GM19328 (cell line): Measurements from ENCODE around the gene PNN.
"Not testable (repeated sequence)": the region's sequence is repeated elsewhere in the genome, so short reads cannot be mapped to it uniquely, and the experiment has no call there.

Experiments
- ATAC-seq: cut with Tn5 transposase; IDR thresholded peaks from one replicate; pipeline ENCODE4 v1.9.1; 2021; ENCODE audit warnings: mild to moderate bottlenecking, moderate library complexity; ENCODE audit not compliant: unreplicated experiment

PNN gene

DNA sequence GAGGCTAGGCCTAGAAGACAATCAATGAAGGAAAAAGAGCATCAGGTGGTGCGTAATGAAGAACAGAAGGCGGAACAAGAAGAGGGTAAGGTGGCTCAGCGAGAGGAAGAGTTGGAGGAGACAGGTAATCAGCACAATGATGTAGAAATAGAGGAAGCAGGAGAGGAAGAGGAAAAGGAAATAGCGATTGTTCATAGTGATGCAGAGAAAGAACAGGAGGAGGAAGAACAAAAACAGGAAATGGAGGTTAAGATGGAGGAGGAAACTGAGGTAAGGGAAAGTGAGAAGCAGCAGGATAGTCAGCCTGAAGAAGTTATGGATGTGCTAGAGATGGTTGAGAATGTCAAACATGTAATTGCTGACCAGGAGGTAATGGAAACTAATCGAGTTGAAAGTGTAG is 5.5 kb downstream of the PNN start:
- no peak for ATAC-seq

DNA sequence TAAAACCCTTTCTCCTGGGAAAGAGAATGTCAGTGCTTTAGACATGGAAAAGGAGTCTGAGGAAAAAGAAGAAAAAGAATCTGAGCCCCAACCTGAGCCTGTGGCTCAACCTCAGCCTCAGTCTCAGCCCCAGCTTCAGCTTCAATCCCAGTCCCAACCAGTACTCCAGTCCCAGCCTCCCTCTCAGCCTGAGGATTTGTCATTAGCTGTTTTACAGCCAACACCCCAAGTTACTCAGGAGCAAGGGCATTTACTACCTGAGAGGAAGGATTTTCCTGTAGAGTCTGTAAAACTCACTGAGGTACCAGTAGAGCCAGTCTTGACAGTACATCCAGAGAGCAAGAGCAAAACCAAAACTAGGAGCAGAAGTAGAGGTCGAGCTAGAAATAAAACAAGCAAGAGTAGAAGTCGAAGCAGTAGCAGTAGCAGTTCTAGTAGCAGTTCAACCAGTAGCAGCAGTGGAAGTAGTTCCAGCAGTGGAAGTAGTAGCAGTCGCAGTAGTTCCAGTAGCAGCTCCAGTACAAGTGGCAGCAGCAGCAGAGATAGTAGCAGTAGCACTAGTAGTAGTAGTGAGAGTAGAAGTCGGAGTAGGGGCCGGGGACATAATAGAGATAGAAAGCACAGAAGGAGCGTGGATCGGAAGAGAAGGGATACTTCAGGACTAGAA is 6.1 kb downstream of the PNN start:
- ATAC-seq = no peak

DNA sequence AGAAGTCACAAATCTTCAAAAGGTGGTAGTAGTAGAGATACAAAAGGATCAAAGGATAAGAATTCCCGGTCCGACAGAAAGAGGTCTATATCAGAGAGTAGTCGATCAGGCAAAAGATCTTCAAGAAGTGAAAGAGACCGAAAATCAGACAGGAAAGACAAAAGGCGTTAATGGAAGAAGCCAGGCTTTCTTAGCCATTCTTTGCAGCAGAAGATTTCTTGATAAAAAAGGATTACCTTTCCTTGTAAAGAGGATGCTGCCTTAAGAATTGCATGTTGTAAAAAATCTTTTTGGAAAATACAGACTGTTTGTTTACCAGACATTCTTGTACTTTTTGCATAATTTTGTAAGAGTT is 6.6 kb downstream of the PNN start:
- no peak for ATAC-seq

DNA sequence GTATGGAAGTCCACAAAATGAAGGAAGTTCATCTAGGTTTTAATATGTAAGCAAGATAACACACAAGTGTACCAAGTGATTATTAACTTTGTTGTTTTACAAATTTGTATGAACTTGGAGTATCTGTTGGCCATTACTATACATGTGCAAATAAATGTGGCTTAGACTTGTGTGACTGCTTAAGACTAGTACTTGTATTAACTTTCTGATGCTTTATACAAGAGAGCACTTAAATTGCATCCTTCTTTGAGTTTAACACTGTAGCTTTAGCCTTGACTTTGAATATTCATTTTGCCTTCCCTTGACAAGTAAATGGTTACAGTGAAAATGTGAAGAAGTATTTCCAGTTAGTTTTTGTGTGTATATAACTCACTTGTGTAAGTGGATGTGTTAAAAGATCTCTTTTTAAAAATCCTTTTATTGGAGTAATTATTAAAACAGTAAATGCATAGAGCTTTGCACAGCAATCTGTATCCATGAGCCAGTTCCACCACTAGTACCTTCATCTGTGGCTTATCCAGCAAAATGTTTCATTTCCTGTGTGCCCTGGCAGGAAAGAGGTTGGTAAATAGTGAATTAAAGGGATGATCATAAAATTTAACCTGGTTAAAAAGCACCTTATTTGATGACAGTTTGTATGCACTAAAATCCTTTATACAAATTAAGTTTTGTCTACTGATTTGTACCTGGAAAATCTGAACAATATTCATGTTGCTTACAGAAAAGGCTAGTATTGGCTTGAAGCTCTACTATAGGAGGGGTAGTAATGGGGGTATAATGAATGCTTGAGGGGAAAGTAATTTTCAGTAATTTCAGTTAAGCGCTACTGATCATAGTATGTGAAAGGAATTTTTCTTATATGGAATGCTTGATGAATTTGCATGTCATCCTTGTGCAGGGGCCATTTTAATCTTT is 8.0 kb downstream of the PNN start:
- no peak for ATAC-seq

DNA sequence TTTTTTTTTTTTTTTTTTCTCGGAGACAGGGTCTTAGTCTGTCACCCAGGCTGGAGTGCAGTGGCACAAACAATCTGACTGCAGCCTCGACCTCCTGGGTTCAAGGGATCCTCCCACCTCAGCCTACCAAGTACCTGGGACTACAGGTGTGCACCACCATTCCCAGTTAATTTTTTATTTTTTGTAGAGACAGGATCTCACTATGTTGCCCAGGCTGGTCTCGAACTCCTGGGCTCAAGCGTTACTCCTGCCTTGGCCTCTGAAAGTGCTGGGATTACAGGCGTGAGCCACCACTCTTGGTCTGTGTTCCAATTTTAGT is 8.6 kb downstream of the PNN start:
- ATAC-seq = not testable (repeated sequence)

DNA sequence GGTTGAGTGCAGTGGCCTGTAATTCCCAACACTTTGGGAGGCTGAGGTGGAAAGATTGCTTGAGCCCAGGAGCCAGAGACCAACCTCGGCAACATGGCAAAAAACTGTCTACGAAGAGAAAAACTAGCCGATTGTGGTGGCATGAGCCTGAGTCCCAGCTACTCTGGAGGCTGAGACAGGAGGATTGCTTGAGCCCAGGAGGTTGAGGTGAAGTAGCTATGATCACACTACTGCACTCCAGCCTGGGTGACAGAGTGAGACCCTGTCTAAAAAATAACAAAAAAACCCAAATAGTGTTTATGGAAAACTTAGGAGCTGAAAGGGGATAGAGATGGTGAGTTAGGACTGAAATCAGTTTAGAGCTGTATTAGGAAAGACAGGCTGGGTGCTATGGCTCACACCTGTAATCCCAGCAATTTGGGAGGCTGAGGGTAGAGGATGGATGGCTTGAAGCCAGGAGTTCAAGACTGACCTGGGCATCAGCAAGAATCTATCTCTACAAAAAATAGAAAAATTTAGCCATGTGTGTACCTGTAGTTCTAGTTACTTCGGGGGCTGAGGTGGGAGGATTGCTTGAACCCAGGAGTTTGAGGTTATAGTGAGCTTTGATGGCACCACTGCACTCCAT is 9.7 kb downstream of the PNN start:
- no peak for ATAC-seq

DNA sequence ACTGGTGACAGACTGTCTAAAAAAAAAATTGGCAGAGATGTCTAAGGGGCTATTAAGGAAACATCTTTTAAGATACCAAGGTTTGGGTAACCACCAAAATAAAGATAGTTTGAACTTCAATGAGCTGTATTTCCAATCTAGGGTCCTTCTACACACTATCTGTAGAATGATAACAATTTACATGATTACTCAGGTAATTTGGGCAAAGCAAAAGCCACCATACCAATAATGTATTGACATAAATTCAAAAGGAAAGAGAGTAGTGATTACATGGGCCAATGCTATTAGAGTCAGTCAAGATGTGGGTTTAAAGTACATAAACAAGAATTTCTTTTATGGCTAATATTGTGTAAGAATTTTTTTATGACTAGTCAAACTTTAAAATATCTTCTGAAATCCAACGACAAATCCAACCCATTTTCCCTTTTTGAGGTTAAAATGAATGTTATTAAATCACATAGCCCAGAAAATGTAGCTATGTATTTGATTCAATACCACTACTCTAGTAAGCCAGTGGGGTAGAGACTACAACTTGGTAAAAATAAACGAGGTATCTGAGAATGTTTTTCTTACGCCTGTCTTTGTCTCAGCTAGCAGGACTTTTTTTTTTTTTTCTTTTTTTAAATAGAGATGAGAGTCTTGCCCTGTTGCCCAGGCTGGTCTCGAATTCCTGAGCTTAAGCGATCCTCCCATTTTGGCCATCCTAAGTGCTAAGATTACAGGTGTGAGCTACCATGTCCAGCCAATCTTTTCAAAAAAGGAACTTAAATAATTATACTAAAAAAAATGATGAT is 10.4 kb downstream of the PNN start:
- no peak for ATAC-seq

DNA sequence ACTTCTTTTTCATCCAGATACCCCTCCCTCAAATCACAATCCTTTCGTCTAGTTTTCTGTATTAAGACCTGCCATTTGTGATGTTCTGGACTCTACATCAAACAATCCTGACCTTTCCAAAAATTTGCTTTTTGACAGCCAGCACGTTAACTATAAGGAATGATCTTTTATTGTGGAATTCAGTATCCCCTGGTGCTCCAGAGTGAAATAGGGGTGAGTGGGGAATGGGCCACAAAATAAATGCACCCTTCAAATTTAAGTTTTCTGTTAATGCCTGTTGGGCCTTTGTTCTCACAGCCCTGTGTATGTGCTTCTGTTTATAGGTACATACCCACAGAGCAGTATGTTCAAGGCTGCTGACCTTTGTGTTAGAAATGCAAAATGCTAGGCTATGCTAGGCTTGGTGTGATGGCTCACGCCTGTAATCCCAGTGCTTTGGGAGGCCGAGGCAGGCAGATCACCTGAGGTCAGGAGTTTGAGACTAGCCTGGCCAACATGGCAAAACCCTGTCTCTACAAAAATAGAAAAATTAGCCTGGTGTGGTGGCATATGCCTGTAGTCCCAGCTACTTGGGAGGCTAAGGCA is 12.0 kb downstream of the PNN start:
- no peak for ATAC-seq

DNA sequence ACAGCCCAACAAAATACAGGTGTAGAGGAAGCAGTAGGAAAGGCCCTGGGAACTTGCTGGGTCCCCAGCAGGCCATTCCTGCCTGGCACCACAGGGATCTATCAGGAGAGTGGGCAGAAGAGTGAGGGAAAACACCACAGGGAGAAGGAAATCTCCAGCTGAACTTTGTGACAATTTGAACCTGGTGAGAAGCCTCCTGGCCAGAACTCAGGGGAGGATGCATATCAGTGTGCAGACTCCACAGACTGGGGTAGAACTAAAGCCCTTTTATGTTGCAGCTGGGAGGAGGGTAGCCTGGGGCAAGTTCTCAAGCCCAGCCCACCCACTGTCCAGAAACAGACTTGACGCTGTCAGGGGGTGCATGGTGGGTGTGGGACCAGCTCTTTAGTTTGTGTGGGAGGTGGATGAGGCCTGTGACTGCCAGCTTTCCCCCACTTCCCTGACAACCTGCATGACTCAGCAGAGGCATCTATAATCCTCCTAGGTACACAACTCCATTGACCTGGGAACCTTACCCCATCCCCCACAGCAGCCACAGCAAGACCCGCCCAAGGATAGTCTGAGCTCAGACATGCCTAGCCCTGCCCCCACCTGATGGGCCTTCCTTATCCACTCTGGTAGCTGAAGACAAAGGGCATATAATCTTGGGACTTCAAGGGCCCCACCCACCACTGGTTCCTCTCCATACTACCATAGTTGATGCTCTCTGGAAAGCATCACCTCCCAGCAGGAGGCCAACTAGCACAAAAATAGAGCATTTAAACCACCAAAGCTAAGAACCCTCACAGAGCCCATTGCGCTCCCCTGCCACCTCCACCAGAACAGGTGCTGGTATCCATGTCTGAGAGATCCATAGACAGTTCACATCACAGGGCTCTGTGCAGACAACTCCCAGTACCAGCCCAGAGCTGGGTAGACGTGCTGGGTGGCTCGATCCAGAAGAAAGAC is 28.9 kb downstream of the PNN start:
- ATAC-seq = no peak

DNA sequence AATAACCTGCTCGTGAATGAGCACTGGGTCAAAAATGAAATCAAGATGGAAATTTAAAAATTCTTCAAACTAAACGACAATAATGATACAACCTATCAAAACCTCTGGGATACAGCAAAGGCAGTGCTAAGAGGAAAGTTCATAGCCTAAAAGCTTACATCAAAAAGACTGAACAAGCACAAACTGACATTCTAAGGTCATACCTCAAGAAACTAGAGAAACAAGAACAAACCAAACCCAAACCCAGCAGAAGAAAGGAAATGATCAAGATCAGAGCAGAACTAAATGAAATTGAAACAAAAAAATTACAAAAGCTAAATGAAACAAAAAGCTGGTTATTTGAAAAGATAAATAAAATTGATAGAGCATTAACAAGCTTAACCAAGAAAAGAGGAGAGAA is 32.4 kb downstream of the PNN start:
- ATAC-seq = not testable (repeated sequence)

DNA sequence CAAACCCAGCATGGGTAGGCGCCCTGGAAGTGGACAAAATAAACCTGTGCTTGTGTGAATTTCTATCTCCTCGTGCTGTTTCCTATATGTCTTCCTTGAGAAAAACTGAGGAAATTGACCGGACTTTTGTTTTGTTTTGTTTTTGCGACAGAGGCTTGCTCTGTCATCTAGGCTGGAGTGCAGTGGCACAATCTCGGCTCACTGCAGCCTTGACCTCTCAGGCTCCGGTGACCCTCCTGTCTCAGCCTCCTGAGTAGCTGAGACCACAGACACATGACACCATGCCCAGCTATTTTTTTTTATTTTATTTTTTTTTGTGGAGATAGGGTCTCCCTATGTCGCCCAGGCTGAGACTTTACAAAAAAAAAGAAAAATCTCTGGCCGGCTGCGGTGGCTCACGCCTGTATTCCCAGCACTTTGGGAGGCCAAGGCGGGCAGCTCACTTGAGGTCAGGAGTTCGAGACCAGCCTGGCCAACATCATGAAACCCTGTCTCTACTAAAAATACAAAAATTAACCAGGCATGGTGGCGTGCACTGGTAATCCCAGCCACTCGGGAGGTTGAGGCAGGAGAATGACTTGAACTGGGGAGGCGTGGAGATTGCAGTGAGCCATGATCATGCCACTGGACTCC is 36.2 kb downstream of the PNN start:
- no peak for ATAC-seq

DNA sequence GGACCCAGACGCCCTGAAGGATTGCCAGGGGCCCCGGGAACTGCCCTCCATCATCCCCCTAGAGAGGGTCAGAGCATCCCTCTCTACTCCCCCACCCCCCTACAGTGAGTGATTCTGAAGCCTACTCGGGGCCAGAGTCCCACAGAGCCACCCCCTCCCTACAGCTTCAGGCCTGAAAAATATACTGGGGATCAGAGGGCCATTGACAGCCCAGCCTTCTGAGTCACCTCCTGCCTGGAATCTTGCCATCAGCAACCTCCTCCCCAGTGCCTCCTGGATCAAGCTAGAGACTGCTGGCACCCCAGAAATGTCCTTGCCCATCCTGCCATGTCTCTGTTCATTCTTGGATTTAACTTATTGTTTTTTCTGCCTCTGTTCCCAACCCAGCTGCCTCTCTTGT is 37.0 kb downstream of the PNN start:
- ATAC-seq = no peak

DNA sequence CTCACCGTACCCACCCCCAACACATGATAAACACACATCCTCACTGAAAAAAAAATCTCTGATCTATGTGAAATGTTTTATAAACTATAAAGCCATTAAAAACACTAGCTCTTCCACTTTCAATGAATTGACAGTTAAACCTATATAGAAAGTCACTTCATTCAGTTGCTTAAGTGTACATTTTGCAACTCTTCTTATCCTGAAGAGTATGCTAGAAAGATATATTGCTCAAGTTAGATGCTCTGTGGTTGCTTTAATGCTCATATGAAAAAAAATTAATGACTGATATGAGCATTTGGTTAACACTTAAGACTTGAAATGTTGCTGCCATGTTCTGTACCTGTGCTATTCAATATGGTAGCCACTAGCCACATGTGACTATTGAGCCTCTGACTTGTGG is 37.6 kb downstream of the PNN start:
- no peak for ATAC-seq

DNA sequence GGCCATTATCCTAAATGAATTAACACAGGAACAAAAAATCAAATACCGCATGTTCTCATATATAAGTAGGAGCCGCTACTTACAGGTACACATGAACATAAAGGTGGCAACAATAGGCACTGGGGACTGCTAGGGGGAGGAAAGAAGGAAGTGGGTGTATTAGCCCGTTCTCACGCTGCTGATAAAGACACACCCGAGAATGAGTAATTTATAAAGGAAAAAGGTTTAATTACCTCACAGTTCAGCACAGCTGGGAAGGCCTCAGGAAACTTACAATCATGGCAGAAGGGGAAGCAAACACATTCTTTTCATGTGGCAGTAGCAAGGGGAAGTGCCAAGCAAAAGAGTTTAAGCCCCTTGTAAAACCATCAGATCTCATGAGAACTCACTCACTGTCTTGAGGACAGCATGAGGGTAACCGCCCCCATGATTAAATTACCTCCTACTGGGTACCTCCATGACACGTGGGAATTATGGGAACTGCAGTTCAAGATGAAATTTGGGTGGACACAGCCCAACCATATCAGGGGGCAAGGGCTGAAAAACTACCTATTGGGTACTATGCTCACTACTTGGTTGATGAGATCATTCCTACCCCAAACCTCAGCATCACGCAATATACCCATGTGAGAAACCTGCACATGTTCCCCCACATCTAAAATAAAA is 42.3 kb downstream of the PNN start:
- ATAC-seq = no peak

DNA sequence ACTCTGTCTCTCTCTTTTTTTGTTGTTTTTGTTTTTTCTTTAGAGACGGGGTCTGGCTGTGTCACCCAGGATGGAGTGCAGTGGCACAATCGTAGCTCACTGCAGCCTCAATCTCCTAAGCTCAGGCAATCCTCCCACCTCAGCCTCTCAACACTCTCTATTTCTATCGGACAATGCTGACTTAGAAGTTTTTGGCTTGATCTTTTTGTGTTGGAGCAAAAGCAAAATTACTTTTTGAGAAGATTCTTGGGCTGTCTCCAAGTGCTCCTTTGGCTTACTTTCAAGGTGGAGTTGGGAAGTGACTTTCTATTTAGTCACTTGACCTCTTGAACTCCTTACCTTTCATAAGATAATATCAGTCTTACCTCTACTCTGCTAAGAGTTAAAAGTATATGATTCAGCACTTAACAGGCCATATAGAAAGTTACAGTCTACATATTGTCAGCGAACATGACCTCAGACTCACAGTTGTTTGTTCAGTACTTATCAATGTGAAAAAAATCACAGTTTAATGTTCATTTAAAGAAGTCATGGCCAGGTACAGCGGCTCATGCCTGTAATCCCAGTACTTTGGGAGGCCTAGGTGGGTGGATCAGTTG is 43.2 kb downstream of the PNN start:
- ATAC-seq = no peak

DNA sequence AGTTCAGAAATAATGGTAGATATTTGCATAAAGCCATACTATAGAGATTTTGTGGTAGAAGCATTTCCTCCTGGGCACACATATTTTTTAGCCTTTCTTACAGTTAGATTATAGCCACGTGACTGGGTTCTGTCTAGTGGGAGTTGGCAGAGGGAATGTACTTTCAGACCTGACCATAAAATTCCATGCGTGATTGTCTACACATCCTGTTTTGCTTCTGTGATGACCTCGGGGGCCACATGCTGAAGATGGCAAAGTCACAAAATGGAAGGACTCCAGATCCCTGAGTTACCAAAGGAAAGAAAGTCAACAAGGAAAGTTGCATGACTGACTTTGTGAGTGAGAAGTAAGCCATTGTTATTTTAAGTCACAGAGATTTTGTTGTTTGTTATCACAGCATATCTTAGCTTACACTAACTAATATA is 44.0 kb downstream of the PNN start:
- ATAC-seq = no peak

DNA sequence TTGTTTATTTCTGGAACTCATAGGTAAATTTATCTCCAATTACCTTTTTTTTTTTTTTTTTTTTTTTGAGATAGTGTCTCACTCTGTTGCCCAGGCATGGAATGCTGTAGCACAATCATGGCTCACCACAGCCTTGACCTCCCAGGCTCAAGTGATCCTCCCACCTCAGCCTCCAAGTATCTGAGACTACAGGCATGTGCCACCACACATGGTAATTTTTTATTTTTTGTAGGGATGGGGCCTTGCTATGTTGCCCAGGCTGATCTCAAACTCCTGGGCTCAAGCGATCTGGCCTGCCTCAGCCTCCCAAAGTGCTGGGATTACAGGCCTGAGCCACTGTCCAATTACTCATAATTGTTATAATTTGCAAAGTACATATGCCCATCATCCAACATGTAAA is 45.4 kb downstream of the PNN start:
- ATAC-seq = not testable (repeated sequence)

DNA sequence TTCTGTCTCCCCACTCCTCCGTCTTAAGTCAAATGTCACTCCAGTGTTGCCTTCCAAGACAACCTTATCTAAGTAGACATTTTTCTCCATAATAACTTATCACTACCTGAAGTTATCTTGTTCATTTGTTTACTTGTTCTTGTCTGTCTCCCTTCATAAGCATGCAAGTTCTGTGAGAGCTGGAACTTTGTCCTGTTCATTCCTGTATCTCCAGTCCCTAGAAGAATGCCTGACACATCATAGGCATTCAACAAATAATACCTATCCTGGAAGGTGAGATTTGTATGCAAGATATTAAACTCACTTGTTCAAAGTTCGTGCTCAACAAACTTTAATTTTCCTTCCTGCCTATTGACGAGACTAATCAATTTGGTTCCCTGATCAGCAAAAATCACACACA is 53.0 kb downstream of the PNN start:
- no peak for ATAC-seq
